NCI-H2029 (cell line): Measurements from ENCODE around the gene TMEM205.
"Not testable (repeated sequence)": the region's sequence is repeated elsewhere in the genome, so short reads cannot be mapped to it uniquely, and the experiment has no call there.

Source experiments
- DNase-seq: peaks from one replicate; lab custom pipeline; 2025; lab: John Stamatoyannopoulos, UW

The TMEM205 gene

DNA sequence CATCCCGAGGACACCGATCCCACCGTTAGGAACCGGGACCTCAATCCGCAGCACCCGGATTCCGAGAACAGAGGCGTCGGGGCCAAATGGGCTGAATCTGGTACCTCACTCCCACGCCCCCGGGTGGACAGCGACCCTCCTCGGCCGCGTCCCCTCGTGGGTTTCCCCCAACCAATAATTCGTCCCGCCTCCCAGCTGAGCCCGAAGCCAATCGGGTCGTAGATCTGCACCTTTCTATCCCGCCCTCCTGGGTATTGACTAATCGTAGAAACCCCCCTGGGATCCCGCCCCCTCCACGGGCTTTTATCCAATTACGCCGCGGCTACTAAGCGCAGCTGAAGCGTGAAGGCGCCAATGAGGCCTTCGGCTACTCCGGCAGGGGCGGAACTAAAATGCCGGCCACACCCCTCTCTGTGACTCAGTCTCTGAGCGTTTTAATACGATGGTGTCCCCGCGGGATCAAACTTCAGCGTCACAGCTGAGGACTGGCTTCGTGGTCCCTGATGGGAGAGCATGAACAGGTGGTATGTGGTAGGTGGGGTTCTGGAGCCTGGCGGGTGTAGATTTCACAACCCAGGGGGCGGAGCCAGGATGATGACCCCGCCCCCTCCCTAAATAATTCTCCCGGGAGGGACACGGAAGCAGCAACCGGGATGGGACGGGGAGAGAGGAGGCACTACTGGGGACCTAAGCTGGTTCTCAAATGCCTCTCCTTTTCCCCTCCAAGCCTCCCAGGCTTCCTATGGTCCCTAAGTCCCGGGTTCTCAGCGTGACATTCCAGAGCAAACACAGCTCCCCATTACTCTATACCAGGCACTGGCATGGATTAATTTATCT lies at the start of gene TMEM205, which contains the start of gene CCDC159:
TSS of gene TMEM205 (minus strand) at position 165 of the 837 bp plus-strand sequence. CDS start 649 bp downstream, outside the sequence.
TSS of gene CCDC159 (plus strand) at position 416 of the 837 bp plus-strand sequence. CDS start at position 504, 88 bp downstream.
- DNase-seq = peak; percentile 99

DNA sequence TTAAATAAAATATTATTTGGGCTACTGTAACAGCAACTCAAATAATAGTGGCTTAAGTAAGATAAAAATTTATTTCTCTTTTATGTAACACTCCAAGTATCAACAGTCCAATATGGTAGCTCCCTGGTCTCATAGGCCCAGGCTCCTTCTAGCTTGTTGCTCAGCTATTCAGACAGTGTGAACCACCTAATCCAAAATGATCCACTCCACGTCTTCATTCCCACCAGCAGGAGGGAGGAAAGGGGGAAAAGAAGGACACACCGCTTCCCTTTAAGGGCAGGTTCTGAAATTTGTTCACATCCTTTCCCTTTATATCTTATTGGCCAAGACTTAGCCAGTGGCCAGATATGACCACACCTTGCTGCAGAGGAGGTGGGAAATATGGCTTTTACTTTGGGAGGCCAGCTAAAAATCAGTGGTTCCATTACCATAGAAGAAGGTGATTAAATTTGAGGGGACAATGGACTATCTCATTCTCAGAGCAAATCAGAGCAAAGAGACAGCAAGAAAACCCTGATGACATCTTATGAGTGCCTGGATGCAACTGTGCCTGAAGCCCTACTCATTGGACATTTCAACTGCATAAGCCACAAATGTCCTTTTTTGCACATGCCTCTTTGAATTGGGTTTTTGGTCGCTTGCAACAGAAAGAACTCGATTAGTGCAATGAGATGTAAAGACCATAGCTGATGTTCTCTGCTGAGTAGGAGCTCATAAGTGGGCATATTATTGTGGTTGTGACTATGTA lies 45.0 kb upstream of the TMEM205 start:
- DNase-seq = no peak

DNA sequence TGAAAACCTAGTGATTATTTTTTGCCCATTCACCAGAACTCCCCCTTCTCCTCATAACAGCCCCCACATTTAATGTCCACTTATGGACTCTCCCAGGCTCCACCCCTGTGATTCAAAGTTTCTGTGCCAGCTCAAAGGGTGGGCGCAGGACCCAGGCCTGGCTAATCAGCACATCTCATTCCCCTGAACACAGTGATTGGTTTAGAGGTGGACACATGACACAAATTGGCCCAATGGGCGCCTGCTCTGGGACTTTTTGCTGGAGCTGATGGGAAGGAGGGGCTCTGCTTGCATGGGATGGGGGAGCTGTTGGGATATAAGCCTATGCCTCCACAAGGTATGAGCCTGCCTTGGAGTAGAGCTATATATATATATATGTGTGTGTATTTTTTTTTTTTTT lies 44.3 kb upstream of the TMEM205 start:
- DNase-seq = no peak

DNA sequence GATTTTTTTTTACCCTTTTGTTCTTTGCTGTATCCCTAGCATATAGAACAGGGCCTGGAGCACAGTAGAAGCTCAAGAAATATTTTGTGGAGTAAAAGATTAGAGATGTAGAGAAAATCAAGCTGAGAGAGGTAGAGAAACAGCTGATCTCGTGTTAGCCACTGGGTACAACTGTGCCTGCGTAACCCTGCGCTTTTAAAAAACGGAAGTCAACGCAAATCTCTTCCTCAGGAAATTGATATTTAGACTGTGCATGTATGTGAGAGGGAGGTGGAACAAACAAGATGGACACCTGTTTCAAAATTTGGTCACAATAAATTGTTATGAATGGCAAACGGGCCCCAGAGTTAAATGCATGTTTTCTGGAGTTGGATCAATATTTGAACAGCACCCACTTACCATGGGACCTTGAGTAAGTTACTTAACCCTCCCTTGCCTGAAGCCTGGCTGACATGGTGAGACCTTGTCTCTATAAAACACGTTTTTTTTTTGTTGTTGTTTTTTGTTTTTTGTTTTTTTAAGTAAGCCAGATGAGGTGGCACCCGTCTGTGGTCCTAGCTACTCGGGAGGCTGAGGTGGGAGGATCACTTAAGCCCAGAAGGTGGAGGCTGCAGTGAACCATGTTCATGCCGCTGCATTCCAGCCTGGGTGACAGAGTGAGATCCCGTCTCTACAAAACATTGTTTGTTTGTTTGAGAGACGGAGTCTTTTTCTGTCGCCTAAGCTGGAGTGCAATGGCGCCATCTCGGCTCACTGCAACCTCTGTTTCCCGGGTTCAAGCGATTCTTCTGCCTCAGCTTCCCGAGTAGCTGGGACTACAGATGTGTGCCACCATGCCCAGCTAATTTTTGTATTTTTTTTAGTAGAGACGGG lies 41.3 kb upstream of the TMEM205 start:
- DNase-seq = no peak

DNA sequence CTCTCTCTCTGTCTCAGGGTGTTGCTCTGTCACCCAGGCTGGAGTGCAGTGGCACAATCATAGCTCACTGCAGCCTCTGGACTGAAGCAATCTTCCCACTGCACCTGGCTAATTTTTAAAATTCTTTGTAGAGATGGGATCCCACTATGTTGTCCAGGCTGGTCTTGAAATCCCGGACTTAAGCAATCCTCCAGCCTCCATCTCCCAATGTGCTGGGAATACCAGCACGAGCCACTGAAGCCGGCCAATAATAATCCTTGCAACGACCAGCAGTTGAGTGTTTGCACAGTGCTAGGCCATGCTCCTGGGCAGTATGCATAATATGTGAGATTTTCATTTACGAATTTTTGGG lies 38.7 kb upstream of the TMEM205 start:
- no peak for DNase-seq

DNA sequence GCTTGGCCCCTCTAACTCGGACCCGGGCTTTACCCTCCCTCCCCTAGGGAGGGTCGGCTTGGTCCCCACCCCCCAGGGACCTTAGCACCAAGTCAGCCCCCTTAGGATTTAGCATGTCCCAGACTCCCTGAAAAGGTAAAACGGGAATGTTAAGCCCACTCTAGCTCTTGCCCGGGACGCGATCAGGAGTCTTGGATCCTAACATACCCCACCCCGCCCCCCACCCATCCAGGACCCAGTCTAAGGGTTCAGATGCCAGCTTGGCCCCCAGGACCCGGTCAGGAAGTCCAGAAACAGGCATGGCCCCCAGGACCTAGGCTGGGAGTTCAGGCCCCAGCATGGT lies 37.6 kb upstream of the TMEM205 start:
- no peak for DNase-seq

DNA sequence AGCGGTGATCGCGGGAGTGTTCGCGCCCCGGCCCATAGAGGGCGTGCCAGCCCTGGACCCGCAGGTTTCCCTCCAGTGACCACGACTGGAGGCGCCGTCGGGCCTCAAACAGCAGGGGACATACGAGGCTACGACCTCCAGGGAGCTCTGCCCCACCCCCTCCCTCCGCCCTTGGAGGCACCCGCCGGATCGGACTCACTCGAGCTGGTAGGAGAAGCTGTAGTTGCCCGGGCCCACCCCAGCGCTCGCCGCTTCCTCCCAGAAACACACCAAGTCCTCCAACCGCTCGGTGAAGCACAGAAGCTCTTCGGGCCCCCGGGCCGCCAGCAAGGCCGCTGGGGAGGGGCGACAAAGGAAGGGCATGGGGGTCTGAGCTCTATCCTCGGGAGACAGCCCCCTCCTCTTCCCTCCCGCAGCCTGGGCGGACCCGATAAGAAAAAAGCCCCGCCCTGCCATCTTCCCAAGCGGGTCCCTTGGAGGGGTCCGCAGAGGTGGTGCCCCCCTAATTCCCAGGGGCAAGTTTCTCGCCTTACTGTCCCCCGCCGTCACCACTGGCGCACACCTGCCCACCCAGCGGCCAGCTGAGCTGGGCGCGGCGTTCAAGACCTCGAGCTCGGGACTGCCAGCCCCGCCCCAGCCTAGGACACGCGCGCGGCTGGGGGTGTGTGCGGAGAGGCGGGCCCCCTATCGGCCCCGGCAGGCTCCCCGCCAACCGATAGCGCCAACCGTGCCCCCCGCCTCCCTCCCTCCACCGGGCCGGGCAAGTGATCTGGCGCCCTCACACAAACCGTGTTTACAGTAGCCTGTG lies 37.0 kb upstream of the TMEM205 start:
- DNase-seq = peak; percentile 67

DNA sequence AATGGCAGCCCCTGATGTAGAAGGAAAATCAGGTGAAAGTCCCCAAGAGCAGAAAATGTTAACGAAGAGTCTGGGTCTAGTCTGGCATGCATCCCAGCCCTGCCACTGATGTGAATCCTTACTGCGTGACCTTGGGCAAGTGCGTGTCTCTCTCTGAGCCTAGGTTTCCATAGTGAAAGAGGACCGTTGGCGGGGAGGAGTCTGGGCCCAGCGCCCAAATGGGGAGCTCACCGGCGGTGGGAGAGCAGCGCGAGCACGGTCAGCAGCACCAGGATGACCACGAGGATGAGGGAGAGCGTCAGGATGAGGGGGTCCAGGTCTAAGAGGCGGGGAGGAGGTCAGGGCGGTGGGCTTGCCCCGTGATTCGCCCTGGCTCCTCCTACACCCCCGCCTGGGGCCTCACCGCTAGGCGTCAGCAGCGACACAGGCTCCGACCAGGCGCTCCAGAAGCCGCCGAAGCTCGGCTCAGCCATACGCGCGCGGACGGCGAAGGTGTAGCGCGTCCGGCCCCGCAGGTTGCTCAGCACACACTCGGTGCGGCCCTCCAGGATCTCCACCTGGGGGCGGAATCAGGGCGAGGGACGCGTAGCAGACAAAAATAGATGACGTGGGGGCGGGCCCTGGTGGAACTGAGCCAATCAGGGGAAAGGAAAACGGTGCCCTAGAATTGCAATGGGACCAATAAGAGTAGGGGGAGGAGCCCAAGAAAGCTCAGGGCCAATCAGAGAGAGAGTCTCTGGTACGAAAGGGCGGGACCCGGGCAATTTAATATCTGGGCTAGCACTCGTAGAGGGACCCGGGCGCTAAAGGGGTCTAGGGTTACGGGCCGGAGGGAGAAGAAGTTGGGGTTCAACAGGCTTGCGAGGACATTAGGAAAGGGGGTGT lies 34.8 kb upstream of the TMEM205 start:
- DNase-seq = peak; percentile 98

DNA sequence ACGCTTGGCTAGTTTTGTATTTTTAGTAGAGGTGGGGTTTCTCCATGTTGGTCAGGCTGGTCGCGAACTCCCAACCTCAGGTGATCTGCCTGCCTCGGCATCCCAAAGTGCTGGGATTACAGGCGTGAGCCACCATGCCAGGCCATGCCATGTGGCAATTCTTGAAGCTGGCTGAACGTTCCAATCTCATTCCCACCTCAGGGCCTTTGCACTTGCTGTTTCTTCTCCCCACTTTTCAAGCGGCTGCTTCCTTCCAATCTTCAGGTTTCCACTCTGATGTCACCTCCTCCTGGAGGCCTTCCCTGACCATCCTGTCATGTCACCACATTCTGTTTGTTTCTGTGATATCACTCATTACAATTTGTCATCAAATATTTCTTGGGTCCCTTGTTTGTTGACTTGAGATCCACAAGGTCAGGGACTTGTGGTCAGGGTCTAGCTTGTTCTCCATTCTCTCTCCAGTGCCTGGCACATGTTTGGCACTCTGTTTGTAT lies 33.8 kb upstream of the TMEM205 start:
- DNase-seq = no peak

DNA sequence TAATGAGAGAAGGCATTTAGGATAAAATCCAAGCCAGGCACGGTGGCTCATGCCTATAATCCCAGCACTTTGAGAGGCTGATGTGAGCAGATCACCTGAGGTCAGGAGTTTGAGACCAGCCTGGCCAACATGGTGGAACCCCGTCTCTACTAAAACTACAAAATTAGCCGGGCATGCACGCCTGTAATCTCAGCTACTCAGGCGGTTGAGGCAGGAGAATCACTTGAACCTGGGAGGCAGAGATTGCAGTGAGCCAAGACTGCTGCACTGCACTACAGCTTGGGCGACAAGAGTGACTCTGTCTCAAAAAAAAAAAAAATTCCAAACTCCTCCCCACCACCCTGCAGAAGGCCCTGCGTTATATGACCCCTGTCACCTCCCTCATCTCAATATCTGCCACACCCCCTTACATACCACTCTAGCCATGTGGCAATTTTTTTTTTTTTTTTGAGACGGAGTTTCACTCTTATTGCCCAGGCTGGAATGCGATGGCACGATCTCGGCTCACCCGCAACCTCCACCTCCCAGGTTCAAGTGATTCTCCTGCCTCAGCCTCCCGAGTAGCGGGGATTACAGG lies 33.3 kb upstream of the TMEM205 start:
- DNase-seq = not testable (repeated sequence)

DNA sequence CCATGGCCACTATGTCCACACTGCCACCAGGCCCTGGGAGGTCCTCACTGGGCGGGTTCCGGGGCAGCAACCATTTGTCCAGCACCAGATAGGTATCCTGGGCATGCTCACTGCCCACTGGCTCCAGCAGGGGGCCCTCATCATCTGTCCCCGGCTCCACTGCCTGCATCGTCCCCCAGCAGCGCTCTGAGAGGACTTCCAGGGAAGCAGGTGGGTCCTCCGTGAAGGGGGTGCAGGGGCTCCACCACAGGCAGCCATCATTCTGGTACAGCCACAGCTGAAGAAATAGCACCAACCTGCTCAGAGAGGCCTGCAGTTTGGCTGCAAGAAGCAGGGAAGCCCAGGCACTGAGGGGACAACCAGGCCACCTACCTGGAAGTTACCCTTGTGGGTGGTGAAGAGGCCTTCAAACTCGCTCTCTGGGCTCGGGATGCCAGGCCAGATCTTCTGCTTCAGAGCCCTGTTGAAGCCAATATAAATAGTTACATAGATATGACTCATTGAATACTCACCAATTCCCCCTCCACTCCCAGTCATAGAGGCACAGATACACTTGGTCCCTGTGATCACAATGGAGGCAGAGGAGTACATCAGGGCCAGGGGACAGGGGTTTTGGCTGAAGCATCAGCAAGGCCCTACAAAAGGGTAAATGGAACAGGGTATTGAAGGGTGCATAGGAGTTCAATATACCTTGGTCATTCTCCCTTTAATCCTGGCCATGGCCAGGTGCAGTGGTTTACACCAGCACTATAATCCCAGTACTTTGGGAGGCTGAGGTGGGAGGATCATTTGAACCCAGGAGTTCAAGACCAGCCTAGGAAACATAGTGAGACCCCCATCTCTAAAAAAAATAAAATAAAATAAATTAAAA lies 32.5 kb upstream of the TMEM205 start:
- DNase-seq = no peak

DNA sequence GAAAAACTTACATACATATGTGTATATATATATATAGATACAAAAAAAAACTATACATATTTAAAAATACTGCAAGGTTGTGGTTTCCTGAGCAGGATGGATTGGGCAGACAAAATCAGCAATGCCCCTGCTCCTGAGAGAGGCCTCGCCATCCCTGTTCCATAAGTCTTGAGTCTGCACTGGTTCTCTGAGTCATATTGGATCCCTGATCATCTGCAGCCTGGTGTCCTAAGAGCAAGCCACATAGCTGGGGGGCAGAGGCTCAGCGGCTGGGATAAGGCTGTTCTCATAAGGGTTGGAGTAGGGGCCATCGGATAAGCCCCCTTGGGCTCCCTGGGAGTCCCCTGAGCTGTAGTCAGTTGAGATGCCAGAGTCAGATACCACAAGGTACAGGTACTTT lies 31.7 kb upstream of the TMEM205 start:
- no peak for DNase-seq

DNA sequence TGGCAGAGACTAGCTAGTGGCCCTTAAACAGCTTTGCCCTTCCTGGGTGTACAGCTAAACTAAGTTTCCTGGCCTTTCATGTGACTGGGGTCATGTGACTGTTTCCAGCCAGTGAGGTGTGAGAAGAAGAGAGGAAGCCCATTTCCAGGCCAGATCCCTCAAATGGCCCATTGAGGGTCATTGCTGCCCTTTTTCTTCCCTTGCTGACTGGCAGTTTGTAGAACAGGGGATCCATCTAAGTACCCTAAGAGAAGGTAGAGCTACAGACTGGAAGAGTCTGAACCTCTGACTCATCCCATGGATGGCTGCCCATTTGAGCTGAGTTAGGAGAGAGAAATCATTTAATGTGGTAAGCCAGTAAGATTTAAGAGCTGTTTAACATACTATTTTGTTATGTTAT lies 31.2 kb upstream of the TMEM205 start:
- DNase-seq = no peak

DNA sequence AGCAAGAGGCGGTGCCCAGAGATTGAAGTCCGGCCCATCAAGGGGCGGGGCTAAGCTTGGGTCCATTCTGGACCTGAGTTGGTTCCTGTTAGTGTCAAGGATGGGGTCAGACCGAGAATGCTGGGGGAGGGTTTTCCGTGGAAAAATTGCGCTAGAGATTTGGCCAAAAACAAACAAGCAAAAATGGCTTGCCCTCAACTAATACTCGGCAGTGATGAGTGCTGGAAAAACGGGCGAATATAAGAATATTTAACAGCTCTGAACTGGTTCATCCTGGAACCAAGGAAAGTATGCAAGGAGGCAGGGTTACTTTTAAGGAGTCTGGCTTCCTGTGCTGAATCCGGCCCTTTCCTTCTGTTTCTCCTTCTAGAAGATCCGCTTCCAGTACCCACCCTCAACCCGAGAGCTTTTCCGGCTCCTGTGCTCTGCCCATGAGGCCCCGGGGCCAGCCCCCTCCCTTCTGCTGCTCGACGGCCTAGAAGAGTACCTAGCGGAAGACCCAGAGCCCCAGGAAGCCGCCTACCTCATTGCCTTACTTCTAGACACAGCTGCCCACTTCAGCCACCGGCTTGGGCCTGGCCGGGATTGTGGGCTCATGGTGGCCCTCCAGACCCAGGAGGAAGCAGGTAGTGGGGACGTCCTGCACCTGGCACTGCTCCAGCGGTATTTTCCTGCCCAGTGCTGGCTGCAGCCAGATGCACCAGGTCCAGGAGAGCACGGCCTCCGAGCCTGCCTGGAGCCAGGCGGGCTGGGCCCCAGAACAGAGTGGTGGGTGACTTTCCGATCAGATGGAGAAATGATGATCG lies 29.3 kb upstream of the TMEM205 start:
- DNase-seq = peak; percentile 82

DNA sequence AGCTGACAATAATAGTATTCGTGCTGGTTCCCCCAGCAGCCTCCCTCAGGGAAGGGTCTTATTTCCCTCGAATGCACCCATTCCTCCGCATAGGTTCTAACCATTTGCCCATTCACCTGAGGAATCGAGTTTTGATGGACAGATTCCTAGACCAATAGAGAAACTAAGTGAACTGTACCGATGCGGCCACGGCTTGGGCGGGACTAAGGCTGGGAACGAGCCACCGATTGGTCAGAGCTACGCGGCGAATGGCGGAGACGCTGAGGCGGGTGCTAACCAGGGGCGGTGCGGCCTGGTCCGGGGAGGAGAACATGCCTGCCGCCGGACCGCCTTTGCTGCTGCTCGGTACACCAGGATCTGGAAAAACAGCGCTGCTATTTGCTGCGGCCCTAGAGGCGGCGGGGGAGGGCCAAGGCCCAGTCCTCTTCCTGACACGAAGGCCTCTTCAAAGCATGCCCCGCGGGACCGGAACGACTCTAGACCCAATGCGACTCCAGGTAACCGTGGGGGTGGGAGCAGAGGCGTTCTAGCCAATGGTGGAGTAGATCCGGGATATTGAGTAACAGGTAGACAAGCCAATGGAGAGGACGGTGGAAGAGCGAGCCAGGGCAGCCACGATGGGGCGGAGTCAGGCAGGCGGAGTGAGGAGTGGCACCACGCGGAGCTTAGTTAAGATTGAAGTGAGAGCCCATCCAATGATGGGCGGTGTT lies 28.5 kb upstream of the TMEM205 start, which contains the start of gene SWSAP1:
TSS of gene SWSAP1 (plus strand) at position 234 of the 710 bp plus-strand sequence. CDS start at position 249, 15 bp downstream.
- peak; percentile 99 for DNase-seq

DNA sequence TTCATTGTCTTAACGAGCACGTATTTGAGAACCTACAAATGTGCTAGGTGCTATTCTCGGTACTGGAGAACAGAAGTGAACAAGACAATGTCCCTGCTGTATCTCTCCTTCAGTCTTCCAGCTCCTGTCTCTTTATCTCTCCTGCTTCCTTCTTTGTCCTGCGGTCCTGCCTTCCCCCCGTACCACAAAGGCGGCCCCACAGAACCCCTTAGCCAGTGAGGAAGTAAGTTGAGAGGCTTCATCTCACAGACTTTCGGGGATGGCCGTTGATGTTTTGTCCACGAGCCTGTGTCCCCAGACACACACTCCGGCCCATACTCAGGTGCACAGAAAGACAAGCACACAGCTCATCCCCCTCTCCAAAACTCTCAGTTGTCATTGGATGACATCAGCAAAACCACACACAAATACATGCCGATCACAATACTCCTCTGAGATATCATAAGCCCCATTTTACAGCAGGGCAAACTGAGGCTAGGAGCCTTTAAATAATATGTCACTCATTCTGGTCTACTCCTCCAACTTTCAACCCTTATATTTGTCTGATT lies 27.9 kb upstream of the TMEM205 start:
- DNase-seq = no peak
